CD1c-positive myeloid dendritic cell (primary cell): ENCODE results near the gene PREX1.

Experiments
- DNase-seq: peaks from one replicate; pipeline ENCODE4 v3.0.0-alpha.2; 2016; ENCODE audit errors: extremely low spot score

The PREX1 gene

DNA sequence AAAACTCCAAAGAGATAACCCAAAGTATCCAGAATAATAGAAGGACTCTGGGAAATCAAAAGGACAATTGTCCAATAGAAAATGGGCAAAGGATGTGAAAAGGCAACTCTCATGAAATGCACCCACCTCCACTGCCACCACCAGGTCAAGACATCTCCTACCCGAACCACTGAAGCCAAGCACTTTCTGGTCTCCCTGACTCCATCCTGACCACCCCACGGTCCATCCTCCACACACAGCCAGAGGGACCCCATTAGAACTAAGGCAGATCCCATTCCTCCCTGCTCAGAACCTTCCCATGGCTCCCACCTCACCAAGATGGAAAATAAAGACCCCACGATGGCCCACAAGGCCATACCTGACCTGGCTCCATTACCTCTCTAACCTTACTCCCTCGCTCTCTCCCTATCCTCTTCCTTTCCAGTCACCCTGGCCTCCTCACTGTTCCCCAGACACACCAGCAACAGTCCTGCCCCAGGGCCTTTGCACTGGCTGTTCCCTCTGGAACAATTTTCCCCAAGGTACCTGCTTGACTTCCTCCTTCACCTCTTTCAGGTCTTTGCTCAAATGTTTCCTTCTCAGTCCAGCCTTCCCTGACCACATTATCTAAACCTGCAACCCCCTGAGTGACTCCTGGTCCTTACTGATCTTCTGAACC, 108.1 kb downstream of the PREX1 start:
- DNase-seq, result no peak

DNA sequence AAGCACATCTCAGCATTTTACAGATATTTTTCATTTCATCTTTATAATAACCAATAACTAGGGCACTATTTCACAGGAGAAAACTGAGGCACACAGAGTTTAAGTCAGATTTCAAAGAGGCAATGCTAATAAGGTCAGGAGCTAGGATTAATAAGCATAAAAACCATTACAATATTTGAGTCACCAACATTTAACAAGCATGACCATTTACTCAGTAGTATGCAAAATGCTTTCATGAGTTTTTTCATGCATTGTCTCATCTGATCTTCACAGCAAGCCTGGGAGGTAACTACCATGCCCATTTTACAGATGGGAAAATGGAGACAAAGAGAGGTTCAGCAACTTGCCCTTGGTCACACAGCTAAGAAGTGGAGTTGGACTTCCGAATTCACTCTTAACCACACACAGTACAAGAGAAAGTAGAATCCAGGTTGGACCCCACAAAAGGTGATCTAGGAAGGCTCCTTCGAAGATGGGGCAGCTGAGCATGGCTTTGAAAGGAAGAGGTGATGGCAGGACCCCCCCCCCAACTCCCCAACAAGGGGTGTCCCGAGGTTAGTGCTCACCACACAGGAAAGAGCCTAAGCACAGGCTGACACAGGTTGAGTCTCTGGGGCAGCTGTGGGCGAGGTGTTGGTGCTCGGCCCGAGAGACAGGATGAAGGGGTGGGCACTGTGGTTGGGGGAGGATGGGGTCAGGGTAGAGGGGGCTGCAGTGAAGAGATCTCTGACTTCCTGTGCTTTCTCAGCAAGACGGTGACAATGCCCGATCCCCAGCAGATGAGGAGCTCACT, 108.8 kb downstream of the PREX1 start:
- DNase-seq, result no peak

GRCh38 chr20:48717680-48718223, 110.0 kb downstream of the PREX1 start:
- DNase-seq, result peak; percentile 20

DNA sequence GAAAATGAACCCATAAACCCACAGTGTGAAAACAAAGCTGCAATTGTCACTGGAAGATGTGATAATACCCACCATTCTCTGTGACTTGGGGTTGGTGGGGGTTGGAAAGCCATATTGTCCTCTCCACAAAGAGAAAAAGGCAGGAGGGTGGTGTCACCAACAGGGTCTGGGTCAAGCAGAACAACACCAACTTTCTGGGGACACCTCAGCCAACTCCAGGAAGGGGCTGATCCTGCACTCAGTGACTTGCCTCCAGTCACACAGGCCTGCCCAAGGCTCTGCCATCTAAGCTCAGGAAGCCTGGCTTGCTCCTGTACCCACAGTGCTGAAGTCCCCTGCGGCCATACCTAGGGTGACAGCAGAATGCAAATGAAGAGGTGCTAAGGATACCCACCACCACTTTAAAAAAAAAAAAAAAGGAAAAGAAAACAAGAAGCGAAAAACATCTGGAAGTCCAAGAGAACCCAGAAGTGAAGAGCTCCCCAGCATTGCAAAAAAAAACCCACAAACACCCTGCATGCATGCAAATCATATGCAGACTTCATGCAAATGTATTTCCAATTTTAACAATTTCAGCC, 110.6 kb downstream of the PREX1 start:
- DNase-seq, result peak; percentile 47

DNA sequence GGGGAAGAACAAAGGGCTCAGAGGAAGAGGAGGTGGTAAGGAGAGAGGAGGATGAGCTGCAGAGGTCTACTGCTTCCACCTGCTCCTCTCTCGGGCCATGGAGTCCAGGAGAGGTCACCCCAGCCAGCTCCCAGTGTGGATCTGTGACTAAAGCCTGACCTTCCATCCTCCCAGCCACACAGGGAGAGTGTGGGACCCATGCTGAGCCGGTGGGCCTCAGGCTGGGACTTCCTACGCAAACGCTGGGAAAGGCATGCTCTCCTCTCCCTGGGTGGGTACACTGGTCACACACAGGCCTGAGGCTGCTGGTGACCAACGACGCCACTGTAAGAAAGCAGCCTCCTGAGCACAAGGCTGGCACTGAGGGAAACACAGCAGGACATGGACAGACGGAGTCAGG, 111.3 kb downstream of the PREX1 start:
- DNase-seq, result no peak

DNA sequence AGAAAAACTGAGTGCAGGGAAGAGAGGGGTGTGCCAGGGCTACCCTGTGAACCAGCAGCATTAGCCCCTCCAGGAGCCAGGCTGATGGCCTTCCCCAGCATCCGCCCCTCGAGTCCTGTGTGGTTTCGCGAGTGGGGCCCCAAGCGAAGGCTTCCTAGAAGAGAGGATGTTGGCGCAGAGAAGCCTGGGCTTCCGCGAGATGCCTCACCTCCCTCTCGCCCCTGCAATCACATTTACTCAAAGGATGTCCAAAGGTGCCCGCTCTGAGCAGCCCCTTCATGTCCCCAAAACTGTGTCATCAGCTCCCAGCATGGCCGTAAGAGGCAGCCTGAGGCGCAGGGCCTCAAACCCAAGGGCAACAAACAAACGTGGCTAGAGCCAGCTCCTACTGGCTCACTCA, 111.7 kb downstream of the PREX1 start:
- no peak for DNase-seq

GRCh38 chr20:48714764-48715163, 113.0 kb downstream of the PREX1 start:
- DNase-seq, result no peak

DNA sequence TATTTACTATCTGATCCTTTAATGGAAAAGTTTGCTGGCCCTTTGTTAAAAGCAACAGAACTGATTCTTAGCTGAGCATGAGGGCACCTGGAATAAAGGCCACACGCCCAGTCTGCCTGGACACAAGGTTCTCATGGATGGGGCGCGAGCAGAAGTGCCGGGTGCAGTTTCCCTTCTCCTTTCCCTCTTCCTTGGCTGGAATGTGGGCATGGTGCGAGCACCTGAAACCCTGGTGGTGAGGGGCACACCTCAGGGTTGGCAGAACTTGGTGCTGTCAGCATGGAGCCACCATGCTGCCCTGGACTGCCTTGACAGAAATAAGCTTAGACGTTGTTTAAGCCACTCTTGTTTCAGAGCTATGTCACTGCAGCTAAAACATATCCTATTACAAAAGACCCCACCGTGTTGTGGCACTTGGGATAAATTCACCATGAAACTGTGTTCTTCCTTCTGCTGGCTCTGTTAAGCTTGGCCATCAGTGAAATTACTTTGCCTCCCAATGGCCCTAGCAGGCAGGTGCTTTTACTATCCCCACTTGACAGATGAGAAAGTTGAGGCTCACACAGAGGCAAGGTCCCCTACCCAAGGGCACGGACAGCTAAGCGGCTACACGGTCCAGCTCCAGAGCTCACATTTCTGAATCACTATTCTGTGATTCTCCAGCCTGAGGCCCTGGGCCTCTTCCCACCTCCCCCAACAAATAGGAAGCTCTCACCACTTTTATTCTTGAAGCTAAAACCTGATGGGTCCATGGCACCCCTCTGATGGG, 115.9 kb downstream of the PREX1 start:
- DNase-seq, result no peak

DNA sequence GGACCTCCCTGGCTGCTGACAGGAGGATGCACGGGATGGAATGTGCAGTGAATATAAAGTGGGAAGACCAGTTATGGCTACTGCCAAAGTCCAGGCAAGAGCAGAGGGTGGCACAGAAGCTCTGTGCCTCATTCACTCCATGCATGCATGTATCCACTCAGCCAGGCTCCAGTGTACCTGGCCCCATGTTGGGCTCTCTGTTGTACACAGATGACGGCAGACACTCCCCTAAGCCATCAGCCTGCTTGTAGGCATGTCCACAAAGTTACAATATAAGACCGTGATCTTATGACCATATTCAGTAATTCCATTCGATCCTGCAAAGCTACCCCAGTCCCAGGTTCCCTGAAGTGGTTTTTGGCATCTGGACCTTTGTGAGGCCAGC, 116.8 kb downstream of the PREX1 start:
- no peak for DNase-seq

GRCh38 chr20:48710341-48711043, 117.3 kb downstream of the PREX1 start:
- no peak for DNase-seq

DNA sequence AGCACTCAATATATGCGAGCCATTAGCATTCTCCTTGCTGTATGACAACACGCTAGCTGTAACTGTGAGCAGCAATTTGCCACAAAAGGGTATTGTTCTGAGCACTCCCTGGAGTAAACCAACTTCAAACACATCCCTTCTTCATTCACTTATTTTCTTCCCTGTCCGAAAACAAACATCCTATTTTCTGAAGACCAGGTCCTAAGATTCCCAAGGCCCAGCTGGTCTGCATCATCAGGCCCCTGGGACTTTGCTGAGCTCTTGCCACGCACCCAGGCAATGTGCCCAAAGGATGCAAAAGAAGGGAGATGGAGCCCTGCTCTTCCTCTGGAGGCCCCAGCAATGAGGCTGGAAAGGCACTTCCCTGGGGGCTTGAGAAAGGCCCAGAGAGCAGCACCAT, 118.1 kb downstream of the PREX1 start:
- DNase-seq, result no peak

GRCh38 chr20:48709058-48709691, 118.6 kb downstream of the PREX1 start:
- DNase-seq, result no peak

GRCh38 chr20:48708630-48709029, 119.2 kb downstream of the PREX1 start:
- DNase-seq, result no peak

- DNase-seq, result no peak
These were observed 119.7 kb downstream of the PREX1 start for GRCh38 chr20:48708116-48708515.

- no peak for DNase-seq
These were observed 121.0 kb downstream of the PREX1 start for GRCh38 chr20:48706710-48707365.

DNA sequence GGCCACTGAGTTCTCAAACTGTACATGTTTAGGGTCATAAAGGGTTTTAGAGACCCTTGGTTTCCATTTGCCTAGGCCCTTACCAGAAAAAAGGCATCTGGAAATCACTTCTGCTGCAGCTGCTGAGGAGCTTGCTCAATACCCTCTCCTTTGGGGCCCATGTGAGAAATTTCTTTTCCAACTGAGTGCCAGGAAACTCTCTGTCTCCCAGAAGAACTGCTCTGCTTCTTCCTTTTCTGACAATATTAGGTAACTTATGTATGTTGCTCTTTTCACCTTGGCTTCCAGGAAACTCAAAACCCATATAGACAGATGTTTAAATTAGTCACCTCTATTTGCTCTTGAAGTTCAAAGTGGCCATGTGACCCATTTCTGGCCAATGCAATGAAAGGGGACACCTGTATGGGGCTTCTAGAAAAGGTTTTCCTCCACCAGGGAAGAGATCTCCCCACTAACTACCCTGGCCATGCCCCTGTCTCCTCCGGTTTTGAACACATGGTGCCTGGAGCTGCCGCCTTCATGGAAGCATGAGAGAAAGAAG, 121.6 kb downstream of the PREX1 start:
- DNase-seq, result no peak

- DNase-seq, result no peak
These were observed 122.3 kb downstream of the PREX1 start for GRCh38 chr20:48705240-48706115.

- no peak for DNase-seq
These were observed 123.0 kb downstream of the PREX1 start for GRCh38 chr20:48704761-48705160.
